ENCODE measurements around the gene GREB1L.

DNA sequence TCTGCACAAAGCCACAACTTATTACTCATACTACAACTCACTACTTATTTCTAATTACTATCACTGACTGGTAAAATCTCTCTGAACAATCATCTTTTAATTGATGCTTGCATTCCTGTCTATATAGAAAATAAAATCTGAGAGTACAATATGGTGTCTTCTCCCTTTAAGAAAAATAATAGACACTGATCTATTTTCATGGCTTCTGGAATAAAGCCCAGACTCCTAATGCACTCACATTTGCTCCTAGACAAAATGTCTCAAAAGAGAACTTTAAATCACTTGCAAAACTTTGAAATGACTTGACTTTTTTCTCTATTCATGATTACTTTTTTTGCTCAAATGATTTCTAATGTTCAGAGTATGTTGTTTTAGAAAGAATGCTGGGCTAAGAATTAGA lies 329.7 kb downstream of the GREB1L start:
- TF ChIP-seq, protein P1, sequence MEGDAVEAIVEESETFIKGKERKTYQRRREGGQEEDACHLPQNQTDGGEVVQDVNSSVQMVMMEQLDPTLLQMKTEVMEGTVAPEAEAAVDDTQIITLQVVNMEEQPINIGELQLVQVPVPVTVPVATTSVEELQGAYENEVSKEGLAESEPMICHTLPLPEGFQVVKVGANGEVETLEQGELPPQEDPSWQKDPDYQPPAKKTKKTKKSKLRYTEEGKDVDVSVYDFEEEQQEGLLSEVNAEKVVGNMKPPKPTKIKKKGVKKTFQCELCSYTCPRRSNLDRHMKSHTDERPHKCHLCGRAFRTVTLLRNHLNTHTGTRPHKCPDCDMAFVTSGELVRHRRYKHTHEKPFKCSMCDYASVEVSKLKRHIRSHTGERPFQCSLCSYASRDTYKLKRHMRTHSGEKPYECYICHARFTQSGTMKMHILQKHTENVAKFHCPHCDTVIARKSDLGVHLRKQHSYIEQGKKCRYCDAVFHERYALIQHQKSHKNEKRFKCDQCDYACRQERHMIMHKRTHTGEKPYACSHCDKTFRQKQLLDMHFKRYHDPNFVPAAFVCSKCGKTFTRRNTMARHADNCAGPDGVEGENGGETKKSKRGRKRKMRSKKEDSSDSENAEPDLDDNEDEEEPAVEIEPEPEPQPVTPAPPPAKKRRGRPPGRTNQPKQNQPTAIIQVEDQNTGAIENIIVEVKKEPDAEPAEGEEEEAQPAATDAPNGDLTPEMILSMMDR (optimal IDR thresholded peaks at IDR 0.05 in 1 of 3, IDR thresholded peaks at IDR 0.05 in 1 of 3, conservative IDR thresholded peaks at IDR 0.05 in 1 of 3; ENCODE audit: extremely low read depth in 1 of 3, insufficient read depth in 2 of 3, low read length in 3 of 3) = no peak
- no peak for TF ChIP-seq EZH2 (IDR thresholded peaks at IDR 0.05; ENCODE audit: low read length)

All from keratinocyte (primary cell).